DOHH2 (cell line): ENCODE measurements around the gene POR.
"Not testable (repeated sequence)": the region's sequence is repeated elsewhere in the genome, so short reads cannot be mapped to it uniquely, and the experiment has no call there.

Source experiments
- H3F3A ChIP-seq: fragments of 200-600 bp; sonication (generic), shearing (Covaris generic); 2 replicates; pipeline ENCODE4 v1.6.0; 2016; ENCODE audit warnings: antibody characterized with exemption, mild to moderate bottlenecking; ENCODE audit not compliant: control insufficient read depth, insufficient read depth
- H3K27ac ChIP-seq: fragments of 200-600 bp; sonication (generic); 2 replicates; pipeline ENCODE4 v1.5.1; 2014; ENCODE audit warnings: low read depth, mild to moderate bottlenecking, low read length, moderate library complexity
- H3K27me3 ChIP-seq: fragments of 200-600 bp; sonication (generic); 2 replicates; pipeline ENCODE4 v1.6.1; 2014; ENCODE audit warnings: mild to moderate bottlenecking, low read length, mixed read lengths; ENCODE audit not compliant: control insufficient read depth
- H3K36me3 ChIP-seq: fragments of 200-600 bp; sonication (generic); 2 replicates; pipeline ENCODE4 v1.6.1; 2014; ENCODE audit warnings: mild to moderate bottlenecking, low read length, moderate library complexity, mixed read lengths; ENCODE audit not compliant: control insufficient read depth
- H3K4me1 ChIP-seq: fragments of 200-600 bp; sonication (generic); 2 replicates; pipeline ENCODE4 v1.6.1; 2014; ENCODE audit warnings: mild to moderate bottlenecking, low read length, mixed read lengths; ENCODE audit not compliant: control insufficient read depth
- H3K4me2 ChIP-seq: fragments of 200-600 bp; sonication (generic); 2 replicates; pipeline ENCODE4 v1.6.0; 2014; ENCODE audit warnings: mild to moderate bottlenecking, low read length, moderate library complexity
- H3K4me3 ChIP-seq: fragments of 200-600 bp; sonication (generic); 2 replicates; pipeline ENCODE4 v1.5.1; 2014; ENCODE audit warnings: mild to moderate bottlenecking, low read length, mixed read lengths
- H3K79me2 ChIP-seq: fragments of 200-600 bp; sonication (generic); 2 replicates; pipeline ENCODE4 v1.6.1; 2014; ENCODE audit warnings: mild to moderate bottlenecking, low read length, mixed read lengths; ENCODE audit not compliant: control insufficient read depth
- H3K9me2 ChIP-seq: fragments of 200-600 bp; sonication (generic); replicated peaks from 2 replicates; pipeline ENCODE4 v1.6.1; 2014; ENCODE audit warnings: mild to moderate bottlenecking, low read length, mixed read lengths; ENCODE audit not compliant: control insufficient read depth
- H3K9me3 ChIP-seq: fragments of 200-600 bp; sonication (generic); 2 replicates; pipeline ENCODE4 v1.6.1; 2014; ENCODE audit warnings: antibody characterized with exemption, low read length, mixed read lengths; ENCODE audit not compliant: control insufficient read depth, insufficient read depth
- H4K20me1 ChIP-seq: fragments of 200-600 bp; sonication (generic); 2 replicates; pipeline ENCODE4 v1.6.0; 2014; ENCODE audit warnings: low read depth, mild to moderate bottlenecking, antibody characterized with exemption, low read length, moderate library complexity; ENCODE audit not compliant: control insufficient read depth, insufficient read depth
- EZH2phosphoT487 ChIP-seq: fragments of 200-600 bp; sonication (generic); IDR thresholded peaks from 2 replicates; pipeline ENCODE4 v1.6.1; 2017; ENCODE audit warnings: borderline replicate concordance, mild to moderate bottlenecking, antibody characterized with exemption, low read length, moderate library complexity, mixed read lengths
- TF ChIP-seq, protein P1 (sequence below): fragments of 200-600 bp; sonication (generic); IDR thresholded peaks from one replicate; pipeline ENCODE4 v1.5.1; 2014; ENCODE audit warnings: antibody characterized with exemption, mild to moderate bottlenecking, low read depth, low read length; ENCODE audit not compliant: poor library complexity, severe bottlenecking

POR gene

DNA sequence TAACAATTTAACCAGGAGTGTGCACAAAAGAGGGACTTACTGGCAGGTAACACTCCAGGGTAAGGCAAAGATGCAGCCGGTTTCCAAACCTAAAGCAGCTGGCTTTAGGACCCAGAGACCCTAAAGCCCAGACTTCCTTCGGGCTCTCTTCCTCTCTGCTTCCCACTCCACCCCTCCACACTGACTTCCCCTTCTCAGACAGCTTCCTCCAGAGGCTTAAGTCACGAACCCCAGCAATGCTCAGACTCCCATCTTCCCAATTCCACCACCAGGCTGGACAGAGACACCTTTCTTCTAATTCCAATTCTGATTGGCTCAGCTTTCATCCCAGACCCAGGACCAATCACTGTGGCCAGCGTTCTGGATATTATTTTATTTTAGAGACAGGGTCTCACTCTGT, 108.0 kb downstream of the POR start:
- Histone ChIP-seq H3F3A (no peaks in the 10 kb centered on the region), H4K20me1 (no peaks in the 10 kb centered on the region; the same call in none of the 2 replicates), H3K79me2 (no peaks in the 10 kb centered on the region), H3K9me3 (no peaks in the 10 kb centered on the region), H3K9me2 (no peaks in the 10 kb centered on the region), H3K36me3 (peaks cover 42% of the 10 kb centered on the region), H3K4me3 (peak overlapping the region; percentile 22; the same call in 1 of the 2 replicates), H3K4me1 (peaks cover 7% of the 10 kb centered on the region), H3K27ac (no peak overlapping the region), H3K4me2 (peak overlapping the region; percentile 49), H3K27me3 (no peaks in the 10 kb centered on the region)
- TF ChIP-seq, protein P1, sequence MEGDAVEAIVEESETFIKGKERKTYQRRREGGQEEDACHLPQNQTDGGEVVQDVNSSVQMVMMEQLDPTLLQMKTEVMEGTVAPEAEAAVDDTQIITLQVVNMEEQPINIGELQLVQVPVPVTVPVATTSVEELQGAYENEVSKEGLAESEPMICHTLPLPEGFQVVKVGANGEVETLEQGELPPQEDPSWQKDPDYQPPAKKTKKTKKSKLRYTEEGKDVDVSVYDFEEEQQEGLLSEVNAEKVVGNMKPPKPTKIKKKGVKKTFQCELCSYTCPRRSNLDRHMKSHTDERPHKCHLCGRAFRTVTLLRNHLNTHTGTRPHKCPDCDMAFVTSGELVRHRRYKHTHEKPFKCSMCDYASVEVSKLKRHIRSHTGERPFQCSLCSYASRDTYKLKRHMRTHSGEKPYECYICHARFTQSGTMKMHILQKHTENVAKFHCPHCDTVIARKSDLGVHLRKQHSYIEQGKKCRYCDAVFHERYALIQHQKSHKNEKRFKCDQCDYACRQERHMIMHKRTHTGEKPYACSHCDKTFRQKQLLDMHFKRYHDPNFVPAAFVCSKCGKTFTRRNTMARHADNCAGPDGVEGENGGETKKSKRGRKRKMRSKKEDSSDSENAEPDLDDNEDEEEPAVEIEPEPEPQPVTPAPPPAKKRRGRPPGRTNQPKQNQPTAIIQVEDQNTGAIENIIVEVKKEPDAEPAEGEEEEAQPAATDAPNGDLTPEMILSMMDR: no peak
- TF ChIP-seq EZH2phosphoT487: no peak

DNA sequence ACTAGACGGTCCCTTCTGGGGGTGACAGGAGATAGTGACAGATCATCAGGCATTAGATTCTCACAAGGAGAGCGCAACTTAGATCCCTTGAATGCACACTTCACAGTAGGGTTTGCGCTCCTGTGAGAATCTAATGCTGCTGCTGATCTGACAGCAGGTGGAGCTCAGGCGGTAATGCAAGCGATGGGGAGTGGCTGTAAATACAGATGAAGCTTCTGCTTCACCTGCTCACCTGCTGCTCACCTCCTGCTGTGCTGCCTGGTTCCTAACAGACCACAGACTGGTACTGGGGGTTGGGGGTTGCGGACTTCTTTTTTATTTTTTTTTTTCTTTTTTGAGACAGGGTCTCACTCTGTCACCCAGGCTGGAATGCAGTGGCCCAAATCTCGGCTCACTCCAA, 114.7 kb downstream of the POR start:
- H3K4me1 ChIP-seq, H3K4me3 ChIP-seq, H3F3A ChIP-seq, H3K9me3 ChIP-seq, H3K27ac ChIP-seq, H4K20me1 ChIP-seq, H3K27me3 ChIP-seq, H3K4me2 ChIP-seq, H3K9me2 ChIP-seq, H3K79me2 ChIP-seq, H3K36me3 ChIP-seq: not testable (repeated sequence)

DNA sequence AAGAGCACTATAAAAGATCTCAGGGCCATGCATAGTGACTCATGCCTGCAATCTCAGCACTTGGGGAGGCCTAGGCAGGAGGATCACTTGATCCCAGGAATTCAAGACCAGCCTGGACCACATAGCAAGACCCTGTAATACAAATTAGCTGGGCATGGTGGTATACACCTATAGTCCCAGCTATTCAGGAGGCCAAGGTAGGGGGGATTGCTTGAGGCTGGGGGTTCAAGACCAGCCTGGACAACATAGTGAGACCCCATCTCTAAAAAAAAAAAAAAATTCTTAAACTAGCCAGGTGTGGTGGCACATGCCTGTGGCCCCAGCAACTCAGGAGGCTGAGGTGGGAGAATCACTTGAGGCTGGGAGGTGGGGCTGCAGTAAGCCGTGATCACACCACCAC, 117.0 kb downstream of the POR start:
- H3K36me3 ChIP-seq: peaks cover 5% of the 10 kb centered on the region; the same call in 1 of the 2 replicates
- H3K9me2 ChIP-seq: no peaks in the 10 kb centered on the region
- H3K4me1 ChIP-seq: no peaks in the 10 kb centered on the region
- H3K79me2 ChIP-seq: no peaks in the 10 kb centered on the region
- no peaks in the 10 kb centered on the region for H3K27me3 ChIP-seq
- H3K27ac ChIP-seq: no peak overlapping the region
- H4K20me1 ChIP-seq: no peaks in the 10 kb centered on the region
- H3K9me3 ChIP-seq: no peaks in the 10 kb centered on the region
- no peak overlapping the region for H3K4me2 ChIP-seq
- TF ChIP-seq, protein P1: no peak
- no peak for TF ChIP-seq EZH2phosphoT487
- H3K4me3 ChIP-seq: no peak overlapping the region
- H3F3A ChIP-seq: no peaks in the 10 kb centered on the region
